ENCODE data around the gene LRRC28. TPM values are rescaled to one million over a fixed set of nuclear protein-coding genes. Genes with fewer than 3 reads are reported as not detected.

The LRRC28 gene
- polyA plus RNA-seq (2013, experiment 1 of 2) = 15.1 TPM
- polyA plus RNA-seq (2013, experiment 2 of 2) = 23.2 TPM

- Histone ChIP-seq H3K4me1 (ENCODE audit: insufficient read depth, low read length) (peaks cover 8% of the 10 kb centered on the region; the same call in 1 of the 2 replicates), H3K4me3 (ENCODE audit: low read length) (peak within 1 kb of the TSS; percentile 95), H3K36me3 (ENCODE audit: insufficient read depth, low read length) (no peaks in the 10 kb centered on the region), H3K9ac (ENCODE audit: low read depth, low read length) (peak within 1 kb of the TSS; percentile 85), H3K9me3 (ENCODE audit: insufficient read depth, low read depth, low read length) (no peaks in the 10 kb centered on the region), H3K27ac (ENCODE audit: low read depth, low read length) (peak within 1 kb of the TSS; percentile 81), H3K27me3 (ENCODE audit: insufficient read depth, low read length) (peaks cover 10% of the 10 kb centered on the region; the same call in 1 of the 2 replicates)
- WGBS = under 1% methylated on average over 90 of the region's 90 CpGs
Observed at GRCh38 chr15:99250857-99251841, at the start of gene LRRC28. TSS of gene LRRC28 (plus strand) at chr15:99251481. CDS start at chr15:99255958, 4,477 bp downstream.

GRCh38 chr15:99202176-99202552 is 49.1 kb upstream of the LRRC28 start:
- Histone ChIP-seq H3K27me3 (ENCODE audit: insufficient read depth, low read length) (no peaks in the 10 kb centered on the region), H3K9me3 (ENCODE audit: insufficient read depth, low read depth, low read length) (no peaks in the 10 kb centered on the region), H3K36me3 (ENCODE audit: insufficient read depth, low read length) (peaks cover 13% of the 10 kb centered on the region), H3K4me3 (ENCODE audit: low read length) (no peak overlapping the region), H3K9ac (ENCODE audit: low read depth, low read length) (no peak overlapping the region), H3K27ac (ENCODE audit: low read depth, low read length) (no peak overlapping the region), H3K4me1 (ENCODE audit: insufficient read depth, low read length) (no peaks in the 10 kb centered on the region)
- 100% methylated on average over 1 of the region's 2 CpGs for WGBS

GRCh38 chr15:99207672-99208071 is 43.6 kb upstream of the LRRC28 start:
- no peaks in the 10 kb centered on the region for H3K36me3 ChIP-seq (ENCODE audit: insufficient read depth, low read length)
- no peaks in the 10 kb centered on the region for H3K4me1 ChIP-seq (ENCODE audit: insufficient read depth, low read length)
- no peak overlapping the region for H3K4me3 ChIP-seq (ENCODE audit: low read length)
- H3K9ac ChIP-seq (ENCODE audit: low read depth, low read length) = no peak overlapping the region
- H3K9me3 ChIP-seq (ENCODE audit: insufficient read depth, low read depth, low read length) = no peaks in the 10 kb centered on the region
- H3K27me3 ChIP-seq (ENCODE audit: insufficient read depth, low read length) = no peaks in the 10 kb centered on the region
- H3K27ac ChIP-seq (ENCODE audit: low read depth, low read length) = no peak overlapping the region
- 100% methylated on average over 2 of the region's 3 CpGs for WGBS

GRCh38 chr15:99209326-99209725 is 42.0 kb upstream of the LRRC28 start:
- H3K4me1 ChIP-seq (ENCODE audit: insufficient read depth, low read length) = no peaks in the 10 kb centered on the region
- H3K9ac ChIP-seq (ENCODE audit: low read depth, low read length) = no peak overlapping the region
- H3K36me3 ChIP-seq (ENCODE audit: insufficient read depth, low read length) = no peaks in the 10 kb centered on the region
- no peak overlapping the region for H3K4me3 ChIP-seq (ENCODE audit: low read length)
- H3K9me3 ChIP-seq (ENCODE audit: insufficient read depth, low read depth, low read length) = no peaks in the 10 kb centered on the region
- no peaks in the 10 kb centered on the region for H3K27me3 ChIP-seq (ENCODE audit: insufficient read depth, low read length)
- WGBS = 90% methylated on average over 2 of the region's 2 CpGs
- no peak overlapping the region for H3K27ac ChIP-seq (ENCODE audit: low read depth, low read length)

GRCh38 chr15:99210334-99210733 is 40.9 kb upstream of the LRRC28 start:
- peaks cover 5% of the 10 kb centered on the region; the same call in 1 of the 2 replicates for H3K36me3 ChIP-seq (ENCODE audit: insufficient read depth, low read length)
- H3K9me3 ChIP-seq (ENCODE audit: insufficient read depth, low read depth, low read length) = no peaks in the 10 kb centered on the region
- no peak overlapping the region for H3K27ac ChIP-seq (ENCODE audit: low read depth, low read length)
- H3K27me3 ChIP-seq (ENCODE audit: insufficient read depth, low read length) = no peaks in the 10 kb centered on the region
- no peak overlapping the region for H3K4me3 ChIP-seq (ENCODE audit: low read length)
- no peaks in the 10 kb centered on the region for H3K4me1 ChIP-seq (ENCODE audit: insufficient read depth, low read length)
- no peak overlapping the region for H3K9ac ChIP-seq (ENCODE audit: low read depth, low read length)

- Histone ChIP-seq H3K27me3 (ENCODE audit: insufficient read depth, low read length) (no peaks in the 10 kb centered on the region), H3K9ac (ENCODE audit: low read depth, low read length) (no peak overlapping the region), H3K4me1 (ENCODE audit: insufficient read depth, low read length) (no peaks in the 10 kb centered on the region), H3K27ac (ENCODE audit: low read depth, low read length) (no peak overlapping the region), H3K36me3 (ENCODE audit: insufficient read depth, low read length) (peaks cover 8% of the 10 kb centered on the region; the same call in 1 of the 2 replicates), H3K9me3 (ENCODE audit: insufficient read depth, low read depth, low read length) (no peaks in the 10 kb centered on the region), H3K4me3 (ENCODE audit: low read length) (no peak overlapping the region)
- WGBS = 77% methylated on average over 4 of the region's 4 CpGs
Observed at GRCh38 chr15:99211926-99212325, 39.4 kb upstream of the LRRC28 start.

- H3K9ac ChIP-seq (ENCODE audit: low read depth, low read length) = no peak overlapping the region
- H3K4me1 ChIP-seq (ENCODE audit: insufficient read depth, low read length) = no peaks in the 10 kb centered on the region
- H3K27me3 ChIP-seq (ENCODE audit: insufficient read depth, low read length) = no peaks in the 10 kb centered on the region
- 87% methylated on average over 7 of the region's 7 CpGs for WGBS
- H3K27ac ChIP-seq (ENCODE audit: low read depth, low read length) = no peak overlapping the region
- H3K4me3 ChIP-seq (ENCODE audit: low read length) = no peak overlapping the region
- peaks cover 8% of the 10 kb centered on the region; the same call in 1 of the 2 replicates for H3K36me3 ChIP-seq (ENCODE audit: insufficient read depth, low read length)
- no peaks in the 10 kb centered on the region for H3K9me3 ChIP-seq (ENCODE audit: insufficient read depth, low read depth, low read length)
Observed at GRCh38 chr15:99212406-99212805, 38.9 kb upstream of the LRRC28 start.

- Histone ChIP-seq H3K27ac (ENCODE audit: low read depth, low read length) (no peak overlapping the region), H3K9me3 (ENCODE audit: insufficient read depth, low read depth, low read length) (no peaks in the 10 kb centered on the region)
- WGBS = 7% methylated on average over 1 of the region's 1 CpG
Observed at GRCh38 chr15:99213187-99213811, 38.0 kb upstream of the LRRC28 start.

GRCh38 chr15:99224372-99225214 is 26.7 kb upstream of the LRRC28 start:
- no peak overlapping the region for H3K27ac ChIP-seq (ENCODE audit: low read depth, low read length)
- no peak overlapping the region for H3K9ac ChIP-seq (ENCODE audit: low read depth, low read length)
- 96% methylated on average over 5 of the region's 6 CpGs for WGBS
- no peaks in the 10 kb centered on the region for H3K27me3 ChIP-seq (ENCODE audit: insufficient read depth, low read length)
- H3K36me3 ChIP-seq (ENCODE audit: insufficient read depth, low read length) = peaks cover 34% of the 10 kb centered on the region
- H3K4me3 ChIP-seq (ENCODE audit: low read length) = no peak overlapping the region
- no peaks in the 10 kb centered on the region for H3K9me3 ChIP-seq (ENCODE audit: insufficient read depth, low read depth, low read length)
- H3K4me1 ChIP-seq (ENCODE audit: insufficient read depth, low read length) = no peaks in the 10 kb centered on the region

More at GRCh38 chr15:99213187-99213811, 38.0 kb upstream of the LRRC28 start:
- Histone ChIP-seq H3K4me3 (ENCODE audit: low read length) (no peak overlapping the region), H3K27me3 (ENCODE audit: insufficient read depth, low read length) (no peaks in the 10 kb centered on the region), H3K9ac (ENCODE audit: low read depth, low read length) (no peak overlapping the region), H3K4me1 (ENCODE audit: insufficient read depth, low read length) (no peaks in the 10 kb centered on the region), H3K36me3 (ENCODE audit: insufficient read depth, low read length) (peaks cover 16% of the 10 kb centered on the region)

- no peaks in the 10 kb centered on the region for H3K9me3 ChIP-seq (ENCODE audit: insufficient read depth, low read depth, low read length)
- 77% methylated on average over 3 of the region's 3 CpGs for WGBS
Observed at GRCh38 chr15:99226802-99227201, 24.5 kb upstream of the LRRC28 start.

More at GRCh38 chr15:99226802-99227201, 24.5 kb upstream of the LRRC28 start:
- Histone ChIP-seq H3K36me3 (ENCODE audit: insufficient read depth, low read length) (peaks cover 17% of the 10 kb centered on the region), H3K9ac (ENCODE audit: low read depth, low read length) (no peak overlapping the region), H3K4me3 (ENCODE audit: low read length) (no peak overlapping the region), H3K27ac (ENCODE audit: low read depth, low read length) (no peak overlapping the region), H3K27me3 (ENCODE audit: insufficient read depth, low read length) (no peaks in the 10 kb centered on the region), H3K4me1 (ENCODE audit: insufficient read depth, low read length) (no peaks in the 10 kb centered on the region)
